ENCODE results near the gene NINJ1.

Gene NINJ1

GRCh38 chr9:93138171-93138764 is 4.2 kb upstream of the NINJ1 start:
- Histone ChIP-seq H3K9me2 (replicated peaks; ENCODE audit: low read depth, low read length) (no peaks in the 10 kb centered on the region), H3K36me3 (ENCODE audit: insufficient read depth, low read length) (no peaks in the 10 kb centered on the region), H3K4me1 (ENCODE audit: insufficient read depth, low read length, poor library complexity, severe bottlenecking) (peaks cover 9% of the 10 kb centered on the region), H3K9ac (ENCODE audit: low read depth, low read length, poor library complexity, severe bottlenecking) (no peak overlapping the region), H3K4me3 (ENCODE audit: low read length, poor library complexity, severe bottlenecking) (no peak overlapping the region), H3K79me2 (ENCODE audit: insufficient read depth, low read length) (no peaks in the 10 kb centered on the region), H2AFZ (ENCODE audit: low read length) (no peak overlapping the region), H3F3A (ENCODE audit: low read depth) (no peaks in the 10 kb centered on the region), H3K27me3 (ENCODE audit: insufficient read depth, low read length, poor library complexity, severe bottlenecking) (no peaks in the 10 kb centered on the region), H3K4me2 (ENCODE audit: low read depth, low read length, poor library complexity, severe bottlenecking) (no peak overlapping the region), H4K20me1 (ENCODE audit: insufficient read depth, low read length, poor library complexity, severe bottlenecking) (no peaks in the 10 kb centered on the region), H3K9me3 (ENCODE audit: insufficient read depth, low read depth, low read length) (no peaks in the 10 kb centered on the region)
- TF ChIP-seq EZH2phosphoT487 (IDR thresholded peaks at IDR 0.05; ENCODE audit: borderline replicate concordance) = no peak
- TF ChIP-seq CTCF (conservative IDR thresholded peaks at IDR 0.05; ENCODE audit: low read length) = no peak

GRCh38 chr9:93137362-93137761 is 3.3 kb upstream of the NINJ1 start:
- Histone ChIP-seq H3K4me1 (ENCODE audit: insufficient read depth, low read length, poor library complexity, severe bottlenecking) (peaks cover 13% of the 10 kb centered on the region), H3K79me2 (ENCODE audit: insufficient read depth, low read length) (no peaks in the 10 kb centered on the region), H3K36me3 (ENCODE audit: insufficient read depth, low read length) (no peaks in the 10 kb centered on the region), H2AFZ (ENCODE audit: low read length) (no peak overlapping the region), H3K4me2 (ENCODE audit: low read depth, low read length, poor library complexity, severe bottlenecking) (no peak overlapping the region), H3K9me3 (ENCODE audit: insufficient read depth, low read depth, low read length) (no peaks in the 10 kb centered on the region), H4K20me1 (ENCODE audit: insufficient read depth, low read length, poor library complexity, severe bottlenecking) (no peaks in the 10 kb centered on the region), H3F3A (ENCODE audit: low read depth) (no peaks in the 10 kb centered on the region), H3K9me2 (replicated peaks; ENCODE audit: low read depth, low read length) (no peaks in the 10 kb centered on the region), H3K4me3 (ENCODE audit: low read length, poor library complexity, severe bottlenecking) (no peak overlapping the region), H3K9ac (ENCODE audit: low read depth, low read length, poor library complexity, severe bottlenecking) (no peak overlapping the region), H3K27me3 (ENCODE audit: insufficient read depth, low read length, poor library complexity, severe bottlenecking) (no peaks in the 10 kb centered on the region)
- TF ChIP-seq EZH2phosphoT487 (IDR thresholded peaks at IDR 0.05; ENCODE audit: borderline replicate concordance) = no peak
- TF ChIP-seq CTCF (conservative IDR thresholded peaks at IDR 0.05; ENCODE audit: low read length) = no peak

- Histone ChIP-seq H3F3A (ENCODE audit: low read depth) (no peaks in the 10 kb centered on the region), H2AFZ (ENCODE audit: low read length) (no peak overlapping the region), H3K27me3 (ENCODE audit: insufficient read depth, low read length, poor library complexity, severe bottlenecking) (no peaks in the 10 kb centered on the region), H3K9me2 (replicated peaks; ENCODE audit: low read depth, low read length) (no peaks in the 10 kb centered on the region), H3K36me3 (ENCODE audit: insufficient read depth, low read length) (no peaks in the 10 kb centered on the region), H3K9me3 (ENCODE audit: insufficient read depth, low read depth, low read length) (no peaks in the 10 kb centered on the region), H3K4me1 (ENCODE audit: insufficient read depth, low read length, poor library complexity, severe bottlenecking) (peaks cover 14% of the 10 kb centered on the region), H3K4me2 (ENCODE audit: low read depth, low read length, poor library complexity, severe bottlenecking) (no peak overlapping the region), H4K20me1 (ENCODE audit: insufficient read depth, low read length, poor library complexity, severe bottlenecking) (no peaks in the 10 kb centered on the region), H3K9ac (ENCODE audit: low read depth, low read length, poor library complexity, severe bottlenecking) (no peak overlapping the region), H3K79me2 (ENCODE audit: insufficient read depth, low read length) (no peaks in the 10 kb centered on the region), H3K4me3 (ENCODE audit: low read length, poor library complexity, severe bottlenecking) (no peak overlapping the region)
- TF ChIP-seq EZH2phosphoT487 (IDR thresholded peaks at IDR 0.05; ENCODE audit: borderline replicate concordance) (no peak), CTCF (conservative IDR thresholded peaks at IDR 0.05; ENCODE audit: low read length) (no peak)
Measured at GRCh38 chr9:93136011-93136440, 2.0 kb upstream of the NINJ1 start.

Measured in Loucy (cell line).